HCT116 (cell line): ENCODE results near the gene SLC1A4. TPM values are rescaled to one million over a fixed set of nuclear protein-coding genes. Genes with fewer than 3 reads are reported as not detected.
A peak's percentile ranks its signal among the peaks of the same experiment; 100 is the strongest.

Experiments
- ATAC-seq: fragments of 200-7000 bp; cut with Tn5 transposase; 2 replicates; pipeline ENCODE4 v1.9.1; 2020; ENCODE audit warnings: mild to moderate bottlenecking, moderate library complexity
- BruUV-seq: library from RNA; stranded (reverse); fragments of 400-500 nt; replicated peaks from 2 replicates; lab custom pipeline; 2021; lab: Mats Ljungman, UMichigan
- CTCF ChIA-PET: fragments of 300-600 bp; sonication (Branson Sonifier 250); formaldehyde crosslinking; loops from one replicate; lab custom pipeline; 2021; ENCODE audit warnings: antibody characterized with exemption; lab: Charles Lee
- POLR2A ChIA-PET: fragments of 300-600, 350-600 bp; sonication (Branson Sonifier 250); formaldehyde crosslinking; loops from one replicate; lab custom pipeline; 2021; ENCODE audit warnings: antibody characterized with exemption; lab: Charles Lee
- RAD21 ChIA-PET, 2 experiments: fragments of 300-600 bp; sonication (Branson Sonifier 250); formaldehyde crosslinking; loops; one replicate each; lab custom pipeline; 2023; ENCODE audit warnings: low total read pairs in 2 of 2; ENCODE audit not compliant: uncharacterized antibody in 2 of 2, unreplicated experiment in 2 of 2, low non-redundant PET in 1 of 2; lab: Charles Lee
- DNase-seq: peaks from one replicate; pipeline ENCODE4 v3.0.0-alpha.2; 2010; ENCODE audit warnings: low read depth, low spot score
- H2AFZ ChIP-seq: fragments of 200-600 bp; shearing (Covaris generic), sonication (generic); 2 replicates; pipeline ENCODE4 v1.6.1; 2017; ENCODE audit warnings: low read depth, mixed run types, mixed read lengths, antibody characterized with exemption, low read length; ENCODE audit not compliant: poor library complexity, severe bottlenecking
- H3K27ac ChIP-seq: 2 replicates; pipeline ENCODE4 v1.5.1; 2012; ENCODE audit warnings: low read depth, low read length
- H3K27me3 ChIP-seq: fragments of 200-600 bp; sonication (generic); 2 replicates; pipeline ENCODE4 v1.6.1; 2016; ENCODE audit warnings: mixed run types, low read length, mixed read lengths; ENCODE audit not compliant: insufficient read depth
- H3K36me3 ChIP-seq, 2 experiments: fragments of 200-500 bp in 1 of 2; fragments of 200-600 bp in 1 of 2; sonication (Bioruptor generic) in 1 of 2; sonication (generic) in 1 of 2; 2 replicates each; pipeline versions ENCODE4 v1.5.1 to v1.6.1; 2014 to 2016; ENCODE audit warnings: low read length in 2 of 2, inconsistent platforms in 1 of 2, mixed read lengths in 1 of 2, mixed run types in 1 of 2; ENCODE audit not compliant: insufficient read depth in 2 of 2, control insufficient read depth in 1 of 2
- H3K4me1 ChIP-seq, 2 experiments: fragments of 200-600 bp in 1 of 2; sonication (generic) in 1 of 2; 2 replicates each; pipeline versions ENCODE4 v1.5.1 to v1.6.1; 2012 to 2017; ENCODE audit warnings: low read length in 2 of 2, inconsistent platforms in 1 of 2, mild to moderate bottlenecking in 1 of 2, mixed read lengths in 1 of 2, mixed run types in 1 of 2, moderate library complexity in 1 of 2; ENCODE audit not compliant: insufficient read depth in 2 of 2, control insufficient read depth in 1 of 2
- H3K4me2 ChIP-seq: fragments of 200-600 bp; sonication (generic); 2 replicates; pipeline ENCODE4 v1.6.1; 2017; ENCODE audit warnings: mixed run types, low read length, mixed read lengths
- H3K4me3 ChIP-seq, 2 experiments: fragments of 200-600 bp in 1 of 2; sonication (generic) in 1 of 2; replicated peaks in 1 of 2; 2 replicates each; pipeline ENCODE4 v1.5.1; 2011 to 2016; ENCODE audit warnings: low read length in 2 of 2, control low read depth in 1 of 2, low read depth in 1 of 2, mild to moderate bottlenecking in 1 of 2, mixed read lengths in 1 of 2, mixed run types in 1 of 2
- H3K79me2 ChIP-seq: fragments of 200-600 bp; sonication (generic); 2 replicates; pipeline ENCODE4 v1.6.1; 2017; ENCODE audit warnings: mild to moderate bottlenecking, mixed run types, low read length, moderate library complexity, mixed read lengths; ENCODE audit not compliant: insufficient read depth
- H3K9ac ChIP-seq: fragments of 200-600 bp; sonication (generic); 2 replicates; pipeline ENCODE4 v1.6.1; 2016; ENCODE audit warnings: low read length, mixed read lengths
- H3K9me2 ChIP-seq: fragments of 200-600 bp; sonication (generic), shearing (Covaris generic); 2 replicates; pipeline ENCODE4 v1.6.1; 2017; ENCODE audit warnings: mixed run types, mild to moderate bottlenecking, moderate library complexity; ENCODE audit not compliant: insufficient read depth
- H3K9me3 ChIP-seq, 2 experiments: fragments of 200-500 bp in 1 of 2; fragments of 200-600 bp in 1 of 2; sonication (Bioruptor generic) in 1 of 2; sonication (generic) in 1 of 2; 2 replicates each; pipeline ENCODE4 v1.6.1; 2014 to 2017; ENCODE audit warnings: low read length in 2 of 2, mixed read lengths in 2 of 2, inconsistent platforms in 1 of 2, low read depth in 1 of 2, mild to moderate bottlenecking in 1 of 2, mixed run types in 1 of 2, moderate library complexity in 1 of 2; ENCODE audit not compliant: control insufficient read depth in 1 of 2, insufficient read depth in 1 of 2
- H4K20me1 ChIP-seq: fragments of 200-600 bp; sonication (generic), shearing (Covaris generic); 2 replicates; pipeline ENCODE4 v1.6.1; 2017; ENCODE audit warnings: mixed run types, mild to moderate bottlenecking, moderate library complexity; ENCODE audit not compliant: insufficient read depth
- CTCF ChIP-seq, 3 experiments: fragments of 200-600 bp in 1 of 3; sonication (generic) in 1 of 3; IDR thresholded peaks in 2 of 3; conservative IDR thresholded peaks in 1 of 3; 2 replicates each; pipeline ENCODE4 v1.5.1; 2012 to 2017; ENCODE audit warnings: low read depth in 2 of 3, low read length in 2 of 3, antibody characterized with exemption in 1 of 3, borderline replicate concordance in 1 of 3, control low read depth in 1 of 3, mild to moderate bottlenecking in 1 of 3, mixed read lengths in 1 of 3, mixed run types in 1 of 3, moderate library complexity in 1 of 3; ENCODE audit not compliant: insufficient read depth in 1 of 3
- EGR1 ChIP-seq: IDR thresholded peaks from 2 replicates; pipeline ENCODE4 v1.6.1; 2012; ENCODE audit warnings: low read depth
- MAX ChIP-seq: IDR thresholded peaks from 2 replicates; pipeline ENCODE4 v1.6.1; 2012
- RAD21 ChIP-seq: IDR thresholded peaks from 2 replicates; pipeline ENCODE4 v1.6.1; 2012; ENCODE audit warnings: low read depth, mild to moderate bottlenecking
- SIN3A ChIP-seq: IDR thresholded peaks from 2 replicates; pipeline ENCODE4 v1.6.1; 2012; ENCODE audit warnings: low read depth
- ZNF274 ChIP-seq: fragments of 200-500 bp; sonication (Bioruptor generic); IDR thresholded peaks from 2 replicates; pipeline ENCODE4 v1.6.1; 2014; ENCODE audit warnings: mild to moderate bottlenecking, low read depth, low read length, inconsistent platforms
- intact Hi-C: fragments of 100-400 bp; cut with micrococcal nuclease; formaldehyde crosslinking; loops from 2 replicates; pipeline ENCODE4 v1.10.0; 2022
- total RNA-seq: library from RNA; stranded (reverse); gene quantifications from one replicate; pipeline ENCODE4 v1.2.1, GENCODE V29; 2021; ENCODE audit not compliant: unreplicated experiment

The SLC1A4 gene
- total RNA-seq, 1 experiment from 2014 or later = 9.2 TPM

GRCh38 chr2:64978514-64979268, 10.5 kb upstream of the SLC1A4 start:
- Histone ChIP-seq H3K27ac (no peak overlapping the region), H3K4me3 (no peak overlapping the region), H4K20me1 (no peaks in the 10 kb centered on the region), H3K9me3 (no peaks in the 10 kb centered on the region), H3K4me2 (no peak overlapping the region), H2AFZ (no peak overlapping the region), H3K79me2 (no peaks in the 10 kb centered on the region), H3K4me1 (peaks cover 14 to 25% of the 10 kb centered on the region in 2 experiments), H3K36me3 (no peaks in the 10 kb centered on the region), H3K27me3 (no peaks in the 10 kb centered on the region), H3K9ac (no peak overlapping the region), H3K9me2 (no peaks in the 10 kb centered on the region)
- BruUV-seq = no TSS peak
- DNase-seq (peak; percentile 6), ATAC-seq (peak; percentile 63)
- CTCF ChIA-PET = interaction anchor here (0.6 to 1.1 kb wide), 3 partner anchors 20 to 62 kb away, joined by 3 read pairs; no protein-coding TSS in a partner anchor
- intact Hi-C loops = no loop called here
- POLR2A ChIA-PET = no interaction called here
- RAD21 ChIA-PET = interaction anchor here in 1 of 2 experiments (0.6 kb wide), 1 partner anchor 64 kb away, joined by 3 read pairs; no protein-coding TSS in a partner anchor
- no peak for TF ChIP-seq EGR1
- TF ChIP-seq ZNF274 = no peak
- TF ChIP-seq SIN3A = no peak
- TF ChIP-seq RAD21 = peak; percentile 47
- TF ChIP-seq CTCF (IDR thresholded peaks at IDR 0.05 in 2 of 3, conservative IDR thresholded peaks at IDR 0.05 in 1 of 3; ENCODE audit: borderline replicate concordance in 1 of 3, insufficient read depth in 1 of 3, low read depth in 2 of 3, low read length in 2 of 3) = peak; percentile 23 to 47 (median 28); a peak in 4 of 6 replicates
- TF ChIP-seq MAX = no peak
